Keratinocyte (primary cell): ENCODE data around the gene RPP14. TPM values are rescaled to one million over a fixed set of nuclear protein-coding genes. Genes with fewer than 3 reads are reported as not detected.

Source experiments
- DNase-seq: peaks from one replicate; pipeline ENCODE4 v3.0.0-alpha.2; 2011; ENCODE audit warnings: low read depth, missing footprints, low spot score
- FAIRE-seq: peaks from 2 replicates; lab custom pipeline; 2011; peaks lifted over from hg19 to GRCh38; lab: Jason Lieb, UNC
- H2AFZ ChIP-seq: 2 replicates; pipeline ENCODE4 v1.6.0; 2012; ENCODE audit warnings: low read length, control low read depth, inconsistent platforms; ENCODE audit not compliant: control insufficient read depth
- H3K27ac ChIP-seq: 2 replicates; pipeline ENCODE4 v1.5.1; 2011; ENCODE audit warnings: low read length; ENCODE audit not compliant: control insufficient read depth, insufficient read depth
- H3K27me3 ChIP-seq: 3 replicates; pipeline ENCODE4 v1.6.0; 2011; ENCODE audit warnings: low read length; ENCODE audit not compliant: control insufficient read depth, insufficient read depth; ENCODE audit errors: extremely low read depth
- H3K36me3 ChIP-seq, 2 experiments: 2 replicates in 1 of 2; 3 replicates in 1 of 2; pipeline ENCODE4 v1.5.1; 2011; ENCODE audit warnings: low read length in 2 of 2, mild to moderate bottlenecking in 1 of 2; ENCODE audit not compliant: control insufficient read depth in 2 of 2, insufficient read depth in 2 of 2; ENCODE audit errors: extremely low read depth in 1 of 2
- H3K4me1 ChIP-seq: 3 replicates; pipeline ENCODE4 v1.5.1; 2011; ENCODE audit warnings: low read length; ENCODE audit not compliant: control insufficient read depth, insufficient read depth; ENCODE audit errors: extremely low read depth
- H3K4me2 ChIP-seq: 3 replicates; pipeline ENCODE4 v1.6.0; 2011; ENCODE audit warnings: low read depth, low read length; ENCODE audit not compliant: control insufficient read depth, insufficient read depth; ENCODE audit errors: extremely low read depth
- H3K4me3 ChIP-seq, 3 experiments: fragments of 200-600 bp in 1 of 3; sonication (generic) in 1 of 3; 2 replicates in 2 of 3; 3 replicates in 1 of 3; pipeline ENCODE4 v1.5.1; 2011 to 2016; ENCODE audit warnings: low read length in 3 of 3, mild to moderate bottlenecking in 3 of 3, control low read depth in 2 of 3, inconsistent platforms in 1 of 3, low read depth in 1 of 3, mixed read lengths in 1 of 3, mixed run types in 1 of 3, moderate library complexity in 1 of 3; ENCODE audit not compliant: control insufficient read depth in 2 of 3, insufficient read depth in 2 of 3; ENCODE audit errors: extremely low read depth in 1 of 3
- H3K79me2 ChIP-seq: 2 replicates; pipeline ENCODE4 v1.6.0; 2012; ENCODE audit warnings: low read length; ENCODE audit not compliant: control insufficient read depth, insufficient read depth
- H3K9ac ChIP-seq: 3 replicates; pipeline ENCODE4 v1.6.0; 2011; ENCODE audit warnings: low read length; ENCODE audit not compliant: control insufficient read depth, insufficient read depth; ENCODE audit errors: extremely low read depth
- H3K9me1 ChIP-seq: 3 replicates; pipeline ENCODE4 v1.6.0; 2011; ENCODE audit warnings: low read length; ENCODE audit not compliant: control insufficient read depth, insufficient read depth; ENCODE audit errors: extremely low read depth
- H3K9me3 ChIP-seq: 2 replicates; pipeline ENCODE4 v1.5.1; 2012; ENCODE audit warnings: low read depth, low read length; ENCODE audit not compliant: control insufficient read depth
- H4K20me1 ChIP-seq: 3 replicates; pipeline ENCODE4 v1.6.0; 2011; ENCODE audit warnings: low read length; ENCODE audit not compliant: control insufficient read depth, insufficient read depth; ENCODE audit errors: extremely low read depth
- EZH2 ChIP-seq: IDR thresholded peaks from one replicate; pipeline ENCODE4 v1.6.1; 2012; ENCODE audit warnings: inconsistent platforms, mild to moderate bottlenecking, low read length, moderate library complexity
- dilution Hi-C: fragments of 300-500 bp; cut with MboI; formaldehyde crosslinking; loops from one replicate; pipeline ENCODE4 v1.7.0; 2020; ENCODE audit warnings: low sequenced_read_pairs; ENCODE audit not compliant: extremely low pct_ligation_motif_present
- polyA plus RNA-seq, 5 experiments: library from polyadenylated mRNA; depleted of rRNA in 3 of 5; stranded (reverse) in 3 of 5; stranded (forward) in 1 of 5; unstranded in 1 of 5; fragments of >200 nt; gene quantifications; 1 replicate in 1 of 5; 2 replicates in 3 of 5; 3 replicates in 1 of 5; pipeline versions ENCODE4 v1.2.1 to v1.2.3, GENCODE V29; 2011 to 2012; ENCODE audit warnings: missing spikeins in 2 of 5, low read depth in 1 of 5, low replicate concordance in 1 of 5
- TF ChIP-seq, protein P1 (sequence below), 3 experiments: IDR thresholded peaks in 1 of 3; conservative IDR thresholded peaks in 1 of 3; optimal IDR thresholded peaks in 1 of 3; 2 replicates in 2 of 3; 3 replicates in 1 of 3; pipeline versions ENCODE3 to v1.5.1; 2011; ENCODE audit warnings: low read length in 3 of 3, mild to moderate bottlenecking in 3 of 3, moderate library complexity in 2 of 3, control low read depth in 1 of 3, inconsistent platforms in 1 of 3; ENCODE audit not compliant: insufficient read depth in 2 of 3; ENCODE audit errors: extremely low read depth in 1 of 3

The RPP14 gene
- polyA plus RNA-seq, 1 donor (not counting 4 experiments of a cell fraction or from before 2014, with no cell fraction given) = 24.6 TPM

DNA sequence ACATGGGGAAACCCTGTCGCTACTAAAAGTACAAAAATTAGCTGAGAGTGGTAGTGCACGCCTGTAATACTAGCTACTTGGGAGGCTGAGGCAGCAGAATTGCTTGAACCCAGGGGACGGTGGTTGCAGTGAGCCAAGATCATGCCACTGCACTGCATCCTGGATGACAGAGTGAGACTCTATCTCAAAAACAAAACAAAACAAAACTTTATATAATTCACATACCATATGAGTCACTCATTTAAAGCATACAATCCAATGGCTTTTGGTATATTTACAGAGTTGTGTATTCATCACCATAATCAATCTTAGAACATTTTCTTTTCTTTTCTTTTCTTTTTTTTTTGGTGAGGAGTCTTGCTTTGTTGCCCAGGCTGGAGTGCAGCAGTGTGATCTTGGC is 35.3 kb downstream of the RPP14 start:
- Histone ChIP-seq H3K36me3 (peaks cover 3 to 5% of the 10 kb centered on the region in 2 experiments), H4K20me1 (no peaks in the 10 kb centered on the region), H3K4me2 (no peak overlapping the region), H3K9me1 (no peaks in the 10 kb centered on the region), H3K79me2 (no peaks in the 10 kb centered on the region), H3K27me3 (no peaks in the 10 kb centered on the region), H2AFZ (no peak overlapping the region), H3K4me3 (no peak overlapping the region), H3K9me3 (no peaks in the 10 kb centered on the region), H3K4me1 (peaks cover 1% of the 10 kb centered on the region), H3K9ac (no peak overlapping the region), H3K27ac (no peak overlapping the region)
- dilution Hi-C loops = no loop called here
- no peak for DNase-seq
- TF ChIP-seq EZH2 = no peak
- TF ChIP-seq, protein P1, sequence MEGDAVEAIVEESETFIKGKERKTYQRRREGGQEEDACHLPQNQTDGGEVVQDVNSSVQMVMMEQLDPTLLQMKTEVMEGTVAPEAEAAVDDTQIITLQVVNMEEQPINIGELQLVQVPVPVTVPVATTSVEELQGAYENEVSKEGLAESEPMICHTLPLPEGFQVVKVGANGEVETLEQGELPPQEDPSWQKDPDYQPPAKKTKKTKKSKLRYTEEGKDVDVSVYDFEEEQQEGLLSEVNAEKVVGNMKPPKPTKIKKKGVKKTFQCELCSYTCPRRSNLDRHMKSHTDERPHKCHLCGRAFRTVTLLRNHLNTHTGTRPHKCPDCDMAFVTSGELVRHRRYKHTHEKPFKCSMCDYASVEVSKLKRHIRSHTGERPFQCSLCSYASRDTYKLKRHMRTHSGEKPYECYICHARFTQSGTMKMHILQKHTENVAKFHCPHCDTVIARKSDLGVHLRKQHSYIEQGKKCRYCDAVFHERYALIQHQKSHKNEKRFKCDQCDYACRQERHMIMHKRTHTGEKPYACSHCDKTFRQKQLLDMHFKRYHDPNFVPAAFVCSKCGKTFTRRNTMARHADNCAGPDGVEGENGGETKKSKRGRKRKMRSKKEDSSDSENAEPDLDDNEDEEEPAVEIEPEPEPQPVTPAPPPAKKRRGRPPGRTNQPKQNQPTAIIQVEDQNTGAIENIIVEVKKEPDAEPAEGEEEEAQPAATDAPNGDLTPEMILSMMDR (optimal IDR thresholded peaks at IDR 0.05 in 1 of 3, IDR thresholded peaks at IDR 0.05 in 1 of 3, conservative IDR thresholded peaks at IDR 0.05 in 1 of 3; ENCODE audit: extremely low read depth in 1 of 3, insufficient read depth in 2 of 3, low read length in 3 of 3) = no peak
- FAIRE-seq = no peak

DNA sequence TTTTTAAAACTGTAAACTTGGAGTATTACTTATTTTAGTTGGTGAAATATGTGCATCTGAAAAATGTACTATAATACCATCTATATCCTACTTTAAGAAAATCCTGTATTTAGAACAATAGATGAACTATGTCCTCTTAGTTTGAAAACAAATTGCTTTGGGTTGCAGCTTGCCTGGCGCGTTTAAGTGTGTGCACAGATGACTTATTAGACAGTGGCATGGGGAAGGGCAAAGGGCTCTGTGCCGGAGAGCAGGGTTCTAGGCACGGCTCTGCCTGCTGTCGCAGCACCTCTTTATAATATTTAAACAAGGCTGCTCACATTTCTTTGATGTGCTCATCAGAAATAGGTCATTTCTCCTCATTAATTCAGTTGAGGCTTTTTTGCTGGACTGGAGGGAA is 36.6 kb downstream of the RPP14 start:
- FAIRE-seq (no peak), DNase-seq (no peak)
- H4K20me1 ChIP-seq = no peaks in the 10 kb centered on the region
- no peak overlapping the region for H3K4me2 ChIP-seq
- dilution Hi-C loops = no loop called here
- no peak overlapping the region for H3K9ac ChIP-seq
- no peaks in the 10 kb centered on the region for H3K79me2 ChIP-seq
- H3K4me3 ChIP-seq = no peak overlapping the region
- peaks cover 0 to 3% of the 10 kb centered on the region in 2 experiments for H3K36me3 ChIP-seq
- no peaks in the 10 kb centered on the region for H3K4me1 ChIP-seq
- H2AFZ ChIP-seq = no peak overlapping the region
- no peaks in the 10 kb centered on the region for H3K9me1 ChIP-seq
- H3K9me3 ChIP-seq = no peaks in the 10 kb centered on the region
- no peak overlapping the region for H3K27ac ChIP-seq
- TF ChIP-seq EZH2 = no peak
- TF ChIP-seq, protein P1 (optimal IDR thresholded peaks at IDR 0.05 in 1 of 3, IDR thresholded peaks at IDR 0.05 in 1 of 3, conservative IDR thresholded peaks at IDR 0.05 in 1 of 3; ENCODE audit: extremely low read depth in 1 of 3, insufficient read depth in 2 of 3, low read length in 3 of 3) = no peak
- no peaks in the 10 kb centered on the region for H3K27me3 ChIP-seq
